PC-3 (cell line): Measurements from ENCODE around the gene SAP30BP. TPM values are rescaled to one million over a fixed set of nuclear protein-coding genes. Genes with fewer than 3 reads are reported as not detected.

Experiments used
- ATAC-seq: fragments of 200-7000 bp; cut with Tn5 transposase; 2 replicates; pipeline ENCODE4 v1.9.1; 2020; ENCODE audit warnings: mild to moderate bottlenecking, moderate library complexity
- BruUV-seq: library from RNA; stranded (reverse); fragments of 400-500 nt; replicated peaks from 2 replicates; lab custom pipeline; 2021; lab: Mats Ljungman, UMichigan
- CTCF ChIA-PET: fragments of 300-600 bp; sonication (Branson Sonifier 250); formaldehyde crosslinking; loops from one replicate; lab custom pipeline; 2022; ENCODE audit warnings: antibody characterized with exemption; lab: Charles Lee
- POLR2A ChIA-PET: fragments of 300-600 bp; sonication (Branson Sonifier 250); formaldehyde crosslinking; loops from one replicate; lab custom pipeline; 2022; ENCODE audit warnings: antibody characterized with exemption; ENCODE audit not compliant: unreplicated experiment; lab: Charles Lee
- DNase-seq: peaks from one replicate; pipeline ENCODE4 v3.0.0-alpha.2; 2015
- H2AFZ ChIP-seq: fragments of 300-600 bp; sonication (generic); 2 replicates; pipeline ENCODE4 v1.6.0; 2016; ENCODE audit warnings: antibody characterized with exemption, low read length
- H3F3A ChIP-seq: fragments of 300-600 bp; sonication (generic); one replicate; pipeline ENCODE4 v1.6.0; 2017; ENCODE audit warnings: antibody characterized with exemption, low read length, control low read depth, mild to moderate bottlenecking; ENCODE audit not compliant: unreplicated experiment
- H3K27ac ChIP-seq: fragments of 300-600 bp; sonication (generic); 2 replicates; pipeline ENCODE4 v1.5.1; 2016; ENCODE audit warnings: mild to moderate bottlenecking, low read length
- H3K27me3 ChIP-seq: fragments of 300-600 bp; sonication (generic); 2 replicates; pipeline ENCODE4 v1.6.1; 2016; ENCODE audit warnings: low read length, mixed read lengths
- H3K36me3 ChIP-seq: fragments of 300-600 bp; sonication (generic); 2 replicates; pipeline ENCODE4 v1.6.1; 2016; ENCODE audit warnings: low read depth, mixed run types, low read length, mixed read lengths
- H3K4me1 ChIP-seq: fragments of 300-600 bp; sonication (generic); 2 replicates; pipeline ENCODE4 v1.5.1; 2016; ENCODE audit warnings: low read length; ENCODE audit not compliant: insufficient read depth
- H3K4me2 ChIP-seq: fragments of 300-600 bp; sonication (generic); 2 replicates; pipeline ENCODE4 v1.6.0; 2016; ENCODE audit warnings: low read length
- H3K4me3 ChIP-seq: fragments of 300-600 bp; sonication (generic); 2 replicates; pipeline ENCODE4 v1.5.1; 2016; ENCODE audit warnings: mild to moderate bottlenecking, low read length, mixed read lengths
- H3K79me2 ChIP-seq: fragments of 300-600 bp; sonication (generic); 2 replicates; pipeline ENCODE4 v1.6.1; 2017; ENCODE audit warnings: low read length, mixed read lengths
- H3K9ac ChIP-seq: fragments of 300-600 bp; sonication (generic); 2 replicates; pipeline ENCODE4 v1.6.0; 2016; ENCODE audit warnings: mild to moderate bottlenecking, low read length
- H3K9me2 ChIP-seq: fragments of 300-600 bp; sonication (generic); replicated peaks from 2 replicates; pipeline ENCODE4 v1.6.1; 2016; ENCODE audit warnings: mixed run types, low read length, mixed read lengths
- H3K9me3 ChIP-seq: fragments of 300-600 bp; sonication (generic); 2 replicates; pipeline ENCODE4 v1.6.1; 2016; ENCODE audit warnings: low read length, mixed read lengths
- H4K20me1 ChIP-seq: fragments of 300-600 bp; sonication (generic); 2 replicates; pipeline ENCODE4 v1.6.1; 2016; ENCODE audit warnings: low read length, mixed read lengths
- CTCF ChIP-seq: fragments of 300-600 bp; sonication (generic); conservative IDR thresholded peaks from 2 replicates; pipeline ENCODE4 v1.5.1; 2017; ENCODE audit warnings: antibody characterized with exemption, low read depth, mild to moderate bottlenecking, low read length
- EZH2 ChIP-seq: fragments of 300-600 bp; sonication (generic); IDR thresholded peaks from one replicate; pipeline ENCODE4 v1.6.1; 2017; ENCODE audit warnings: antibody characterized with exemption, mild to moderate bottlenecking, low read length; ENCODE audit not compliant: unreplicated experiment
- EZH2phosphoT487 ChIP-seq: fragments of 300-600 bp; sonication (generic); IDR thresholded peaks from 2 replicates; pipeline ENCODE4 v1.6.1; 2018; ENCODE audit warnings: mild to moderate bottlenecking, antibody characterized with exemption, low read length, borderline replicate concordance
- intact Hi-C: fragments of 100-400 bp; cut with micrococcal nuclease; formaldehyde crosslinking; loops from 2 replicates; pipeline ENCODE4 v1.9.0; 2023
- total RNA-seq: library from RNA; depleted of rRNA; stranded (reverse); fragments of >200 nt; gene quantifications from 2 replicates; pipeline ENCODE4 v1.2.3, GENCODE V29; 2014

Gene SAP30BP
- total RNA-seq, 1 experiment from 2014 or later, result 97.8 TPM

GRCh38 chr17:75624714-75625345 is 42.3 kb upstream of the SAP30BP start:
- BruUV-seq, result no TSS peak
- Histone ChIP-seq H3K4me3 (no peak overlapping the region), H4K20me1 (no peaks in the 10 kb centered on the region), H3K9ac (no peak overlapping the region), H3K36me3 (no peaks in the 10 kb centered on the region), H3K9me3 (no peaks in the 10 kb centered on the region), H3F3A (no peaks in the 10 kb centered on the region), H3K27ac (no peak overlapping the region), H3K79me2 (no peaks in the 10 kb centered on the region), H3K4me1 (no peaks in the 10 kb centered on the region), H3K4me2 (no peak overlapping the region), H3K9me2 (no peaks in the 10 kb centered on the region), H2AFZ (no peak overlapping the region), H3K27me3 (no peaks in the 10 kb centered on the region)
- ATAC-seq (no peak), DNase-seq (no peak)
- intact Hi-C loops, result no loop called here
- TF ChIP-seq CTCF (no peak), EZH2phosphoT487 (no peak), EZH2 (no peak)
- CTCF ChIA-PET, result interaction anchor here (0.6 to 0.8 kb wide), 3 partner anchors 29 to 113 kb away, joined by 3 to 4 read pairs (median 3); no protein-coding TSS in a partner anchor
- POLR2A ChIA-PET, result no interaction called here

- DNase-seq, result peak; percentile 49
Measured at GRCh38 chr17:75625813-75626486, 41.2 kb upstream of the SAP30BP start.

More at GRCh38 chr17:75625813-75626486, 41.2 kb upstream of the SAP30BP start:
- Histone ChIP-seq H3K9me3 (no peaks in the 10 kb centered on the region), H3K27me3 (no peaks in the 10 kb centered on the region), H3K27ac (no peak overlapping the region), H2AFZ (no peak overlapping the region), H3K4me3 (no peak overlapping the region), H3K4me1 (no peaks in the 10 kb centered on the region), H4K20me1 (no peaks in the 10 kb centered on the region), H3K36me3 (no peaks in the 10 kb centered on the region), H3K9ac (no peak overlapping the region), H3K9me2 (no peaks in the 10 kb centered on the region), H3F3A (no peaks in the 10 kb centered on the region), H3K4me2 (no peak overlapping the region), H3K79me2 (no peaks in the 10 kb centered on the region)
- intact Hi-C loops, result no loop called here
- POLR2A ChIA-PET, result no interaction called here
- ATAC-seq, result peak; percentile 60
- BruUV-seq, result no TSS peak
- CTCF ChIA-PET, result interaction anchor here (0.6 kb wide), 1 partner anchor 112 kb away, joined by 4 read pairs; no protein-coding TSS in a partner anchor
- TF ChIP-seq EZH2 (no peak), CTCF (peak; percentile 88), EZH2phosphoT487 (no peak)
